ENCODE measurements around the gene MCTP1.

Gene MCTP1

DNA sequence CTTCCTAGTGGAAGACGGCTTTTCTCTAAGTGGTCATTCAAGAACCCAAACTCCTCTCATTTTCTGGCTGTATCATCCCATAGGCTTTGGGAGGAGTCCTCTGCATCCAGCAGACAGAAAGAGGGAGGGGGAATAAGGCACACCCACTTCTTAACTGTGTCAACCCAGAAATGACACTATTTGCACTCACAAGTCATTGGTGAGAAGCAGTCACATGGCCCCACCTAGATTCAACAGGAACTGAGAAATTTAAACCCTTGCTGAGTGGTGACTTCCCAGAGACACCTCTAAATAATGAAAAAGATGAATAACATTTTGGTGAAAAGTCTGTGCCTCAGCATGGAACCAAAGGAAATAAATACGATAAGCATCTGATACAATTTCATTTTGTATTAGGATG, 120.0 kb downstream of the MCTP1 start:
- no peak overlapping the region for H3K27ac ChIP-seq (ENCODE audit: low read depth, low read length)
- TF ChIP-seq EZH2phosphoT487 (IDR thresholded peaks at IDR 0.05; ENCODE audit: borderline replicate concordance, low read length): no peak
- TF ChIP-seq, protein P1, sequence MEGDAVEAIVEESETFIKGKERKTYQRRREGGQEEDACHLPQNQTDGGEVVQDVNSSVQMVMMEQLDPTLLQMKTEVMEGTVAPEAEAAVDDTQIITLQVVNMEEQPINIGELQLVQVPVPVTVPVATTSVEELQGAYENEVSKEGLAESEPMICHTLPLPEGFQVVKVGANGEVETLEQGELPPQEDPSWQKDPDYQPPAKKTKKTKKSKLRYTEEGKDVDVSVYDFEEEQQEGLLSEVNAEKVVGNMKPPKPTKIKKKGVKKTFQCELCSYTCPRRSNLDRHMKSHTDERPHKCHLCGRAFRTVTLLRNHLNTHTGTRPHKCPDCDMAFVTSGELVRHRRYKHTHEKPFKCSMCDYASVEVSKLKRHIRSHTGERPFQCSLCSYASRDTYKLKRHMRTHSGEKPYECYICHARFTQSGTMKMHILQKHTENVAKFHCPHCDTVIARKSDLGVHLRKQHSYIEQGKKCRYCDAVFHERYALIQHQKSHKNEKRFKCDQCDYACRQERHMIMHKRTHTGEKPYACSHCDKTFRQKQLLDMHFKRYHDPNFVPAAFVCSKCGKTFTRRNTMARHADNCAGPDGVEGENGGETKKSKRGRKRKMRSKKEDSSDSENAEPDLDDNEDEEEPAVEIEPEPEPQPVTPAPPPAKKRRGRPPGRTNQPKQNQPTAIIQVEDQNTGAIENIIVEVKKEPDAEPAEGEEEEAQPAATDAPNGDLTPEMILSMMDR (IDR thresholded peaks at IDR 0.05; ENCODE audit: low read depth, low read length, poor library complexity, severe bottlenecking): no peak
- no peaks in the 10 kb centered on the region for H3K9me3 ChIP-seq (ENCODE audit: control insufficient read depth, insufficient read depth, low read length)
- H3K4me1 ChIP-seq (ENCODE audit: control insufficient read depth, low read length): no peaks in the 10 kb centered on the region
- H4K20me1 ChIP-seq (ENCODE audit: control insufficient read depth, insufficient read depth, low read depth, low read length): no peaks in the 10 kb centered on the region
- H3K9me2 ChIP-seq (replicated peaks; ENCODE audit: control insufficient read depth, low read length): no peaks in the 10 kb centered on the region
- H3K36me3 ChIP-seq (ENCODE audit: control insufficient read depth, low read length): no peaks in the 10 kb centered on the region
- no peaks in the 10 kb centered on the region for H3K79me2 ChIP-seq (ENCODE audit: control insufficient read depth, low read length)
- H3K27me3 ChIP-seq (ENCODE audit: control insufficient read depth, low read length): no peaks in the 10 kb centered on the region
- no peak overlapping the region for H3K4me3 ChIP-seq (ENCODE audit: low read length)
- H3K4me2 ChIP-seq (ENCODE audit: low read length): no peak overlapping the region
- H3F3A ChIP-seq (ENCODE audit: control insufficient read depth, insufficient read depth): no peaks in the 10 kb centered on the region

DNA sequence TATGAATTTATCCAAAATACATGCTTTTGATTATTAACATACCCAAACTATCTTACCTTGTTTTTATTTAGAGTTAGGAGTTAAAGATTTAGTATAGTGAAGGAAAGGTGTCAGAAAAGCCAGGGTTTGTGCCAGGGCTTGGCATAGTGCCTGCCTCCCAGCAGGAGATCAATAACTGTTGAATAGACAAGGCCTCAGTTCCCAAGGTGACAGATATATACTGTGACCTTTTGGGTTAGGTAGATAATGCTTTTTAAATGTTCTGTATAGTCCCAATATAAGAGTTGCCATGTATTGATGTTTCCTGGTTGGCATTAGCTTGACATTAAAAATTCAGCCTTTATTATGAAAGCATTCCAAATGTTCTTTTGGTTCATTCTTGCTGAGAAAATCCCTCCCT, 121.8 kb downstream of the MCTP1 start:
- H3K27ac ChIP-seq (ENCODE audit: low read depth, low read length): no peak overlapping the region
- no peaks in the 10 kb centered on the region for H3K27me3 ChIP-seq (ENCODE audit: control insufficient read depth, low read length)
- no peaks in the 10 kb centered on the region for H3K36me3 ChIP-seq (ENCODE audit: control insufficient read depth, low read length)
- H4K20me1 ChIP-seq (ENCODE audit: control insufficient read depth, insufficient read depth, low read depth, low read length): no peaks in the 10 kb centered on the region
- no peaks in the 10 kb centered on the region for H3K79me2 ChIP-seq (ENCODE audit: control insufficient read depth, low read length)
- no peak overlapping the region for H3K4me2 ChIP-seq (ENCODE audit: low read length)
- H3K9me2 ChIP-seq (replicated peaks; ENCODE audit: control insufficient read depth, low read length): no peaks in the 10 kb centered on the region
- TF ChIP-seq EZH2phosphoT487 (IDR thresholded peaks at IDR 0.05; ENCODE audit: borderline replicate concordance, low read length): no peak
- TF ChIP-seq, protein P1 (IDR thresholded peaks at IDR 0.05; ENCODE audit: low read depth, low read length, poor library complexity, severe bottlenecking): no peak
- H3F3A ChIP-seq (ENCODE audit: control insufficient read depth, insufficient read depth): no peaks in the 10 kb centered on the region
- no peaks in the 10 kb centered on the region for H3K4me1 ChIP-seq (ENCODE audit: control insufficient read depth, low read length)
- H3K4me3 ChIP-seq (ENCODE audit: low read length): no peak overlapping the region
- H3K9me3 ChIP-seq (ENCODE audit: control insufficient read depth, insufficient read depth, low read length): no peaks in the 10 kb centered on the region

DNA sequence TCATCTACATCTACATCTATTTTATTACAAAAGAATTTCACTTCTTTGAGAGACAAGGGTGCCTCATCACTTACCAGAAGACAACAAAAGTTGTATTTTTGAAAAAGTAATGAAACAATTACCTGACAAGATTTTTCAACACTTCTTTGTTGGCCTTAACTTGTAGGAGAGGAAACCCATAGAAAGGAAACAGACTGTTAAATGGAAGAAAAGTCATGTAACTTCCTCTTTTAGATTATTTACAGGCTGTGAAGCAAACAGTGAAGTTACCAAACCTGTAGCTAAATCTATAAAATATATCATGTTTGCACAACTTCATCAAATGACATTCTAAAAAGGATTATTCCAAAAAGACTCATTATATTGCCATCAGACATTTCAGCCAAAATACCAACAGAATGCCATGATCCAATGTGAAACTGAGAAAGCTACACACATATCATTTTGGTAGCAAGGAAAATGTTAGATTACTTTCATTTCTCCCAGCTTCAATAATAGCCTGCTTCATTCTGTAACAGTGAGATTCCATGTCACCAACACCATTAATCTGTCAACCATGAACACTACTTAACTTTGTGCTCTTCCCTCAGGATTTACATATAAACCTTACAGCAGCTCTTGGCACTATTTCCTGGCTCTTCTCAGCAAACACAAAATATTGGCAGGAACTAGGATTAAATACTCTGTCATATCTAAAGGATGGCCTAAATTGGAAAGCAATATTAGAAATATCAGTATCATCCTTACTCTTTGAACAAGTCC, 122.5 kb downstream of the MCTP1 start:
- no peaks in the 10 kb centered on the region for H3K9me3 ChIP-seq (ENCODE audit: control insufficient read depth, insufficient read depth, low read length)
- H3K79me2 ChIP-seq (ENCODE audit: control insufficient read depth, low read length): no peaks in the 10 kb centered on the region
- H4K20me1 ChIP-seq (ENCODE audit: control insufficient read depth, insufficient read depth, low read depth, low read length): no peaks in the 10 kb centered on the region
- no peaks in the 10 kb centered on the region for H3K36me3 ChIP-seq (ENCODE audit: control insufficient read depth, low read length)
- no peaks in the 10 kb centered on the region for H3K9me2 ChIP-seq (replicated peaks; ENCODE audit: control insufficient read depth, low read length)
- no peak for TF ChIP-seq EZH2phosphoT487 (IDR thresholded peaks at IDR 0.05; ENCODE audit: borderline replicate concordance, low read length)
- TF ChIP-seq, protein P1 (IDR thresholded peaks at IDR 0.05; ENCODE audit: low read depth, low read length, poor library complexity, severe bottlenecking): no peak
- H3K4me2 ChIP-seq (ENCODE audit: low read length): no peak overlapping the region
- H3K4me1 ChIP-seq (ENCODE audit: control insufficient read depth, low read length): no peaks in the 10 kb centered on the region
- no peaks in the 10 kb centered on the region for H3F3A ChIP-seq (ENCODE audit: control insufficient read depth, insufficient read depth)
- H3K27ac ChIP-seq (ENCODE audit: low read depth, low read length): no peak overlapping the region
- no peaks in the 10 kb centered on the region for H3K27me3 ChIP-seq (ENCODE audit: control insufficient read depth, low read length)
- no peak overlapping the region for H3K4me3 ChIP-seq (ENCODE audit: low read length)
